ENCODE data around the gene SGPL1.

- TF ChIP-seq CTCF (IDR thresholded peaks at IDR 0.05) (no peak), POLR2AphosphoS5 (IDR thresholded peaks at IDR 0.05) (no peak), EP300 (IDR thresholded peaks at IDR 0.05; ENCODE audit: low read depth) (no peak)
Measured at GRCh38 chr10:70782086-70782745, 33.5 kb upstream of the SGPL1 start.
